Measurements from ENCODE around the gene E2F6. TPM values are rescaled to one million over a fixed set of nuclear protein-coding genes. Genes with fewer than 3 reads are reported as not detected.

The E2F6 gene
- total and polyA plus RNA-seq, 2 of the 13 experiments (the other 11 are each of a cell fraction or from before 2014, with no cell fraction given): 27.3 to 36.0 TPM

- TF ChIP-seq MTF1 (CRISPR knock-in tag; IDR thresholded peaks at IDR 0.05) (no peak), MTA1 (CRISPR knock-in tag; IDR thresholded peaks at IDR 0.05; ENCODE audit: borderline replicate concordance) (no peak), MAFK (conservative IDR thresholded peaks at IDR 0.05 in 1 of 2, IDR thresholded peaks at IDR 0.05 in 1 of 2; ENCODE audit: low read length in 2 of 2) (no peak), ZNF33A (CRISPR knock-in tag; IDR thresholded peaks at IDR 0.05; ENCODE audit: borderline replicate concordance) (no peak), SUZ12 (IDR thresholded peaks at IDR 0.05; ENCODE audit: low read depth, low read length) (no peak), ZBTB7B (CRISPR knock-in tag; IDR thresholded peaks at IDR 0.05) (peak; percentile 76), ZNF256 (CRISPR knock-in tag; conservative IDR thresholded peaks at IDR 0.05) (no peak), JUN (CRISPR knock-in tag; IDR thresholded peaks at IDR 0.05) (no peak), FOXA1 (IDR thresholded peaks at IDR 0.05) (no peak), FOXA1 (CRISPR knock-in tag; IDR thresholded peaks at IDR 0.05) (no peak), SALL2 (CRISPR knock-in tag; IDR thresholded peaks at IDR 0.05) (no peak), DMAP1 (CRISPR knock-in tag; IDR thresholded peaks at IDR 0.05) (no peak), FOXO4 (CRISPR knock-in tag; conservative IDR thresholded peaks at IDR 0.05) (no peak), STAT6 (CRISPR knock-in tag; IDR thresholded peaks at IDR 0.05; ENCODE audit: borderline replicate concordance) (no peak), LBX2 (CRISPR knock-in tag; IDR thresholded peaks at IDR 0.05; ENCODE audit: borderline replicate concordance) (no peak), ZNF713 (CRISPR knock-in tag; IDR thresholded peaks at IDR 0.05) (no peak), HNF4A (CRISPR knock-in tag; IDR thresholded peaks at IDR 0.05) (no peak), ATF7-NPFF (CRISPR knock-in tag; IDR thresholded peaks at IDR 0.05; ENCODE audit: low read depth) (no peak), STAG1 (CRISPR knock-in tag; IDR thresholded peaks at IDR 0.05) (peak; percentile 97), ARID2 (CRISPR knock-in tag; IDR thresholded peaks at IDR 0.05; ENCODE audit: borderline replicate concordance) (no peak), SNAPC4 (CRISPR knock-in tag; IDR thresholded peaks at IDR 0.05) (no peak), PHF8 (CRISPR knock-in tag; IDR thresholded peaks at IDR 0.05) (no peak)
Observed at GRCh38 chr2:11411768-11412448, 54.1 kb downstream of the E2F6 start (continued).

All from HepG2 (cell line).